Measurements from ENCODE around the gene DDX3X.
"Not testable (repeated sequence)": the region's sequence is repeated elsewhere in the genome, so short reads cannot be mapped to it uniquely, and the experiment has no call there.

The DDX3X gene

DNA sequence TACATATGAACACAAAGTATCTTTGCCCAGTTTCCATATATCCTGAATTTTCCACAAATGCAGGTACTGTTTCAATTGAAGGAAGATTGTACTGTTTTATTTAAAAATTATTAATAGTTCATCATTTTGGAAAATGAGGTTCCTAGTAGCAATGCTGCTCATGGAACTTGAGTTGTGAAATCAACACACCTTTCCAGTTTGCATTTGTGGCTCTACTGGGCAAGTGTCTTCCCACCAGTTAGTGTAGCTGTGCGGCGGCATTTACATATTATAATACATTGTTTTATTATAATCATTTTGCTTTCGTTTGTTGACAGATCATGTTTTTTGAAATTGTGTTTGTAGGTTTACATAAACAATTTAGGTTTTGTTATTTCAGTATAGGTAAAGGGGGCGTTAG lies 2.0 kb upstream of the DDX3X start:
- no peak for DNase-seq

DNA sequence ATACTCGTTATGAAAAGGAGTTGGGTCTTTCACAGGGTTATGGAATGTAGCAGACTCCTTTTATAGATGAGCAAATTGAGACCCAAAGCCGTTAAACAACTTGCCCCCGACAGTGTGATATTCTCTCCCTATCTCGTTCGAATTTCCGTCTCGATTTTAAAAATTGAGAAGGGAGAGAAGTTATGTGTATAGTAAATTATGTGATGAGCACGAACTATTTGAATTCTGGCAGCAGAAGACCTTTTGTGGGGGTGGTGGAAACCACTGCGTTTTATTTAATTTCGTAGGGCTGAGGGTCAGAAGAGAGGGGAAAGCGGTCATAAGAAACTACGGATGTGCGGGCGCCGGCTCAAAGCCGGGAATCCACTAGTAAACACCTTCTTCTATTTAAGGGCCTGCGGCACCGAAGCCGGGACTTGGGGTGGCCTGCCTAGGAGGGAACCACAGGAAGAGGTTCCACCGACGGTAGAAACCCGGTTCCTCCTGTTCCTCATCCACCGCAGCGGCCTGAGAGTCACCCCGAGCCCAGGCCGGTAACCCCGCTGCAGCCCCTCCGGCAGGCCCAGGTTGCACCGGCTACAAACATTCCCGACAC lies 1.5 kb upstream of the DDX3X start:
- no peak for DNase-seq

DNA sequence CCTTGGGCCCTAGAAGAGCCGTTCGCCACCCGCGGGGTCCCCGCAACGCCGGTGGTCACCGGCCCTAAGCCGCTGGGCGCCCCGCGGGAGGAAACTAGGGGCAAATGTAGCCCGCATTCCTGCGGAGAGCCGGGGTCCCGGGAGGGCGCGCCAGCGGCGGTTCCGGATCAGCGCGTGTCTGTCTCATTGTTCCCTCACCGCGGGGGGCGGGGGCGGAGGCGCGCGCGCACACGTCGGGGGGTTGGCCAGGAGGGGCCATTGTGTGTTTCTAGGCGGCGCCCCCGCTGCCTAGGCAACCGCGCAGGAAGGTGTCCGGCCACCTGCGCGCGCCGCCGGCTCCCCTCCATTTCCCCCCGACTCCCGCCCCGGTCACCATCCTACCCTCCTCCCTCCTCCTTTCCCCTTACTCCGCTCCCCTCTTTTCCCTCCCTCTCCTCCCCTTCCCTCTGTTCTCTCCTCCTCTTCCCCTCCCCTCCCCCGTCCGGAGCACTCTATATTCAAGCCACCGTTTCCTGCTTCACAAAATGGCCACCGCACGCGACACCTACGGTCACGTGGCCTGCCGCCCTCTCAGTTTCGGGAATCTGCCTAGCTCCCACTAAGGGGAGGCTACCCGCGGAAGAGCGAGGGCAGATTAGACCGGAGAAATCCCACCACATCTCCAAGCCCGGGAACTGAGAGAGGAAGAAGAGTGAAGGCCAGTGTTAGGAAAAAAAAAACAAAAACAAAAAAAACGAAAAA lies 789 bp upstream of the DDX3X start:
- DNase-seq, result peak; percentile 88

DNA sequence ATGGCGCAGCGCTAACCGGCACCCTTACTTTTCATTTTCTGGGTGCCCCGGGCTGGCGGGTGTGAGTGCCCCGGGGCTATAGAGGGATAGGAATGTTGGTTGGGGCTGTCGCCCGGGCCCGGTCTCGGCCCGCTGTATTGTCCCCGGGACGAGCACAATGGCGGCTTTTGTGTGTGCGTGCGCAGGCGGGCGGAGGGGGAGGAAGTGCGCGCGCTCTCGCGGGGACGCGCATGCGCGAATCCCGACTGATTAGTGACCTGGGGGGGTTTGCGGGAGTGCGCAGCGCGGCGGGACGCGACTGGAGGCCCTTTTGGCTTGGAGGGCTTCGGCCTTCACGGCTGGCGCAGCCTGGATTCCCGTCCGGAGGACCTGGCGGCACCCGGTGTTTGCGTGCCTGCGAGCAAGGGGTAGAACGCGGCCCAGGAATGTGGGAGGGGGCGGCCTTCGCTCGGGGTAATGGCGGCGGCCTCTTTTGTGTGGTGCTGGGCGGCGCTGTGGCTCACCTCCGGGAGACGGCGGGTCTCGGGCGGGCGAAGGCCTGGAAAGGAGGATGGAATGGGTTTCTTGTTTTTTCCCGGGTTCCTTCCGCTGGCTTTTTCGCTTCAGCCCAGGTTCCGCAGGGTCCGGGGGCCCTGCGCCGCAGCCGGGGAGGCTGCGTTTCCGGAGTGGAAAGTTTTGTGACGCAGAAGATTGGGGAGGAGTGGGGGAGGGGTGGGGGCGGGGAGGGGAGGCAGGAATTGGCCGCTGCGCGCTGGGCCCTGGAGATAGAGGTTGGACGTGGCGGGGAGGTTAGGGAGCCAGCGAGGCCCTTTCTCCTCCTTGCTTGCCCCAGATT lies 618 bp downstream of the DDX3X start:
- peak; percentile 41 for DNase-seq

DNA sequence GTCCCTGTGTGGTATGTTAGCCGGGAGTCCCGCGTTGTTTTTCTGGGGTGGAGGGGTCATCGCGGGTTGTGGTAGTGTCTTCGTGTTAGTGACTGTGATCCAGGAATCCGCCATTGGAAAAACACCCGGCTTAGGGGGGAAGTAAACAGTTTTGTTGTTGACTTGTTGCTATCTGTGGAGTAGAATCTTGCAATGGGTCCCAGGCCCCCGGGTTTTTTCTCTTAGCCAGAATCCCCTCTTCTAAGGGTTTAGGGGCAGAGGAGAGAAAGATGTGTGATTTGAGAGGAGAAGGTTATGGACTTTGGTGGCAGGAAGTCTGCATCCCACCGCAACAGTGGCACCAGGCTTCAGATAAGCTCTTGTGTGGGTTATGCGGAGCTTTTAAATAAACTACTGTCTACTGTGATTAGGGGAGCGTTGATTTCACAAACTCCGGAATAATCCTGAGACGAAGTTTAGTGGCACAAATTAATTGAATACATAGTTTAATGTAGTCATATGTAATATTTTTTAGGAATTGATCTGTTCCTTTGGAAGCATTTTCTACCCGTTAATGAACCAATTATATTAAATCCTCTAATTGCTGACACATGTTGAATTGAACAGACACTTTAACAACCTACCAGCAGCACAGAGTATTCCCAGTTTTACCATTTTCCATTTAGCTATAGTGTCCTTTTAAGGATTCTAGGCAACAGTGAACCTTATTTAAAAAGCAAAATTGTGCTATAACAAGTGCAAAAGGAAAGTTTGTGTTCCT lies 1.4 kb downstream of the DDX3X start:
- no peak for DNase-seq

DNA sequence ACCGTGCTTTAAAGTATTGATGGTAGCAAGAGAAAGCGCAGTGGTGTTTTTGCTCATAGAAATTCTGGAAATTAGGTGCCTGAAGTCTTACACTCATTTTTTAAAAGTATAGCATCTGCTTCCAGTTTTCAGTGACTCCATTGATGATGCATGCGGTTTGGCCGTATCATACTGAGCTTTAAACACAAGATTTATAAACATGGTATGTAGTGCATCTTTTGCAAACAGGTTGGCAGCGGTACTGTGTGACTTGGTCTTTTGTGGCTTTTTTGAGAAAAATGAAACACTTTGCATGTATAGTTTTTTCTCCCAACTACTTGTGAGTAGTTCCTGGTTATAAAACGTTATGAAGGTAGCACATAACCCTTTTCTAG lies 2.0 kb downstream of the DDX3X start:
- DNase-seq, result no peak

DNA sequence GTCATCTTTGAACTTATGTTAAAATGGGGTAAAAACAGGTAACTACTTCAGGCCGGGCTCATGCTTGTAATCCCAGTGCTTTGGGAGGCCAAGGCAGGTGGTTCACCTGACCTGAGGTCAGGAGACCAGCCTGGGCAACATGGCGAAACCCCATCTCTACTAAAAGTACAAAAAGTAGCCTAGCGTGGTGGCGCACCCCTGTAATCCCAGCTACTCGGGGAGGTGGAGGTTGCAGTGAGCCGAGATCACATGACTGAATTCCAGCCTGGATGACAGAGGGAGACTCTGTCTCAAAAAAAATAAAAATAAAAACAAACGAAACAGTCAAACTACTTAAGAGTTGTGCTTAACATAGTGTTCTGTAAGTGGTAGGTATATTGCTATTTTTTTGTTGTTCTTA lies 2.5 kb downstream of the DDX3X start:
- DNase-seq, result no peak

DNA sequence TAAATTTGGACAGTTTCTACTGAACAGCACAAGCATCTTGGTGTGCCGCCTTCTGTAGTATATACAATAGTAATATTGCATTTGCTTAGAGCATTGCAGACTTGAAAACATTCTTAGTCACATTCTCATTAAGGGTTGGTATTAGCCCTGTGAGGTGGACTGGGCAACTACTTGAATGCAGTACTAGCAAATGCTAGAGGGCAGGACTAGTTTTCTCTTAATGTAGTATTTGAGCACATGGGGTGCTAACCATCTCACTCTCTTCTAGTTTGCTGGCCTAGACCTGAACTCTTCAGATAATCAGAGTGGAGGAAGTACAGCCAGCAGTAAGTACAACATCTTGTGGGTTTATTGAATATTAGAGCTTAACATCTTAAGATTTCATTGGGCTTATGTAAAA lies 3.2 kb downstream of the DDX3X start:
- DNase-seq, result no peak

DNA sequence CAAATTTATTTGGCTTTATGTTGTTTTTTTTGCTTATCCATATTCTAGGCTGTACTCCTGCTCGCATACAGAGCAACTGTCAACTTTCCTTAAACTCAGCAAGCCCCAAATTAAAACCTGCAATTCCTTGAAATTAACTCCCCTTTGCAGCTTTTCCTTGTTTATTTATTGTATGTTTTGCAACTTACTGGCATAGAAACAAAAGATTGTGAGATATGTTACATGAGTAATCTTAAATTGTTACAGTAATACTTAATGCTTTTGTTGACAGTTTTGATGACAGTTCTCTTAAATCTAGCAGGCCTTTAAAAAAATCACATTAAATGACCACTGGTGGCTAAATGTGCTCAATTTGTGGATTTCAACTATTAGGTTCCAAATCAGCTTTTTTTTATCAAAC lies 4.5 kb downstream of the DDX3X start:
- DNase-seq, result no peak

DNA sequence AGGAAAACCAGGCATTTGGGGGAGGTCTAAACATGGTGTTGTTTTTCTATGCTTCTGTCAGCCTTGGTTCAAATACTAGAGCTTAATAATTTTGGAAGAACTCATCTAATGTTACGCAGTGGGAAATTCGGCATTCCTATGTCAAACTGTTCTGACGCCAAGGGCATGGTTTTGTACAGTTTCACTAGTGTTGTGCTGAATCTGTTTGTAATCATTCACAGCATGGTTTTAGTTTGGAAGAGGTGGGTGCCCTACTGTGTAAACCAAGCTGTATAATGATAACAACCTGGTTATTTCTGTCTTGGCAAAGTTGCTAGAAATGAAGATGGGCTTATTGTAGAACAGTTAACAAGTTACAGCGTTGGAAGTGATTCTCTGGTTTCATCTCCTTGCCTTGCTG lies 5.2 kb downstream of the DDX3X start:
- DNase-seq, result no peak

DNA sequence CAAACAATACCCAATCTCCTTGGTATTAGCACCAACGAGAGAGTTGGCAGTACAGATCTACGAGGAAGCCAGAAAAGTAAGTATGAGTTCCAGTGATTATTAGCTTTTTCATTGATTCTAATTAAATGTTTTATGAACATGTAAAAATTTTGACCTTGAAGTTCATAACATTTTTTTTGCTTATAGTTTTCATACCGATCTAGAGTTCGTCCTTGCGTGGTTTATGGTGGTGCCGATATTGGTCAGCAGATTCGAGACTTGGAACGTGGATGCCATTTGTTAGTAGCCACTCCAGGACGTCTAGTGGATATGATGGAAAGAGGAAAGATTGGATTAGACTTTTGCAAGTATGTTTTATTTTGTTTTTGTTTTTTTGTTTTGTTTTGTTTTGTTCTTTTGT lies 10.1 kb downstream of the DDX3X start:
- DNase-seq, result no peak

DNA sequence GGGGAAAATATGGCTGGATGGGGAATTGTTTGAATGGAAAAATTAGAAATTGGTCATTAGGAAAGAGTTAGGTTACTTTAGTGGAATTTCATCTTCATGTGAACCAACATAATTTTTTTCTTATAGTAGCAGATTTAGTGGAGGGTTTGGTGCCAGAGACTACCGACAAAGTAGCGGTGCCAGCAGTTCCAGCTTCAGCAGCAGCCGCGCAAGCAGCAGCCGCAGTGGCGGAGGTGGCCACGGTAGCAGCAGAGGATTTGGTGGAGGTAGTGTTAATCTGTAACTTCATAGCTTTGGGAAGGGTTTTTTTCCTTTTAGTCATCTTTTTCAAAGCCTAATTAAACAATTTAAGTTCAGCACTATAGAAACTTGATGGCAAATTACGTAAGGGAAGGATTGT lies 13.2 kb downstream of the DDX3X start:
- no peak for DNase-seq

DNA sequence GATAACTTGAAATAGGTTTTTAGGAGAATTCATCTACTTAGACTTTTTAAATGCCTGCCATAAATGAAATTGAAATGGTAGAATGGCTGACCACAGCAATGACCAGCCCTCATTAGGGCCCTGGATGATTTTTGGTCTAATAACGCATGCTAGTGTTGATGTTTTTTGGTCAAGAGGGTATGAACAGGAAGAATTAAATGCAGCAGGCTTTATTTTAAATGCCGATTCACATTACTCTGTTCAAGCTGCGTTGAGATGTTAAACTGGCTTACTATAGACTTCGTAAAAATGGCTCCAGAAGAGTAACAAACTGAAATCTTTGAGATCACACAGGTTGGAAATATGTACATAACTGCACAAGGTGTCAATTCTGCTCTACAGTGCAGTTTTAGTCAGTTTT lies 14.6 kb downstream of the DDX3X start:
- no peak for DNase-seq

DNA sequence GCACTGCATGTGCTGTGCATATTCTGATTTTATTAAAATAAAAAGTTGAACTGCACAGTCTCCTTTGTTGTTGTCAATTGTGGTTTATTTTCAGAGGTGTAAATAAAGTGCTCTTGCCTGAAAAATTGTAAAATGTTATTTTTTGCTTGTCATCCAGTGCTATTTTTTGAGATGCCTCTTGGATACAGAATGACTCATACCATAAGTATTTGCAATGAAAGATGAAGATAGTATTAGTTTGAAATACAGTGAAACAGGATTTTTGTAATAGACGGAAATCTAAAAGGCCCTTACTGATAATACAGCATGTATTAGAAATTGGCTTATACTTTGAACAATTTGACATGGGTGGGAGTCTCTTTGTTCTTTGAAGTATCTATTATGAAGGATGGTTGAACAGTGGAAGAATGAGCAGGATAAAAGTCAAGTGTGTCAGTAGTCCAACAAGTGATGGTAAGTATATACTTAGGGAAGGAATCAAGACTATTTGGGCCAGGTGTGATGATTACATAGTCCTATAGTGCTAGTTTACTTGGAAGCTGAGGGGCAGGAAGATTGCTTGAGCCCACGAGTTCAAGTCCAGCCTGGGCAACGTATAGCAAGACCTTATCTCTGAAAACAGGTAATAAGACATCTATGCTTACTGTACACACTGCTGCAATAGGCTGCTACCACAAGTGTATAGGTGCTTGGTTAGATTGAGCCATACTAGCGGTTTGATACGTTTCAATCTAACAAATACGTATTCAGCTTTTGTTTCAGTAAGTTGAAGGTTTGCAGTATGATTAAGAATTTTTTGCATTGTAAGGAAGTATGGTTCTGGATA lies 16.4 kb downstream of the DDX3X start:
- DNase-seq, result no peak

DNA sequence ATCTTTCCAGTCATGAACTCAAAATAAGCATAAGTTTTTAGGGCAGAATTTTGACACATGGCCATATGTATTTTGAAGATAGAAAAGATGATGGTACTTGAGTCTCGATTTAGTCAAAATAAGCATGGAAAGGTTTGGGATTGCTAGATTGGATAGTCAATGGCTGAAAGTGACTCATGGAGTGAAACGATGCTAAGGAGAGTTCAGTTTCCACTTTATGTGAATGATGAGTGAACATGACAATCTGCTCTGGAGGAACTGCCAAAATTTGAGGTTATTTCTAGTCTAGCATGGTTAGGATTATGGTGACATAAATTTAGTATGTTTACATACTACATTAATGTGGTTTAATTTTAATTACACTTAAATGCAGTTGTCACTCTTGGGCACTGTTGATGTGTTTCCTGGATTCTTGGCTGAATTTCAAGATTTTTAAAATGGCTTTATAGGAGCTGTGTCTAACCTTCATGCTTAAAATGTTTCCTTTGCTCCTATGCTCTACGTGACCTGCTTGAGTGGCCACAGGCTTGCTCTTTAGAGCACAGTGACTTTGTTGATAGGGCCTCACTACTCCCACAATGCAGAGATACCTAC lies 17.1 kb downstream of the DDX3X start:
- DNase-seq, result no peak

DNA sequence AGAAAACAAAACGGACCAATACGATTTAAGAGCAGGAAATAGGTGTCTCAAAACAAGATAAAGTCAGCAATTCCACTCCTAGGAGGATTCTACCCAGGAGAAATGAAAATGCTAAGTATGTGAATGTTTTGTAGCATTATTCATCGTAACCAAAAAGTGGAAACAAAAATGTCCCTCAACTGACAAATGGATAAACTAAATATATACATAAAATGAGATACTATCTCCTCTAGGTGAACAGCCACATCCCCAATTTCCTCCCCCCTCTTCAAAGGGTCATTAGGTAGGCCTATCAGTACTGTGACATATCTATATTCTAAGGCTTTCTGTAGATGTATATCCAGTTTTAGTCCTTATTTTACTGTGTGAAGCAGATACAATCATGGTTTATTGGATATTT lies 18.0 kb downstream of the DDX3X start:
- DNase-seq, result no peak

DNA sequence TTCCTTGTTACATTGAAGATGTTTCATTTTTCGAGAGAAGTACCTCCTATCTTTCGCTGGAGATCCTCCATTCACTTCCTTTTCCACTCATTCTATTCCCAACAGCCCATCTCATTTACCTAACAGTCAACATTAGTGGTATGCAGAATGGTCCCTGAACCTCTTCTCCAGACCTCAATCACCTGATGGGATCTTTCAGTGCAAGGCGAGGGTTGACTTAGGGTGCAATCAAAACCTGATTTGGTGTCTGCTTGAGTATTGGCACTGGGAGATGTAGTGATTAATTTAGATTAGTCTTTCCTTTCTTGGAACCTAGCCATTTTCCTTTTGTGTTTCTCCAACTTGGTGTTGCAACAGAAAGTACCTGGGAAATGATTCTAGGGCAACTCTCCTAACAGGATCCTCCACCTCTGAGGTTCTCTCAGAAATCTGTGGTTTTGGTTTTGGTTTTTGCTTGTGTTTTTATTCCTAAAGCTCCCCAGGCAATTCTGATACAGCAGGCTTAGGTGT lies 18.4 kb downstream of the DDX3X start:
- DNase-seq, result no peak

DNA sequence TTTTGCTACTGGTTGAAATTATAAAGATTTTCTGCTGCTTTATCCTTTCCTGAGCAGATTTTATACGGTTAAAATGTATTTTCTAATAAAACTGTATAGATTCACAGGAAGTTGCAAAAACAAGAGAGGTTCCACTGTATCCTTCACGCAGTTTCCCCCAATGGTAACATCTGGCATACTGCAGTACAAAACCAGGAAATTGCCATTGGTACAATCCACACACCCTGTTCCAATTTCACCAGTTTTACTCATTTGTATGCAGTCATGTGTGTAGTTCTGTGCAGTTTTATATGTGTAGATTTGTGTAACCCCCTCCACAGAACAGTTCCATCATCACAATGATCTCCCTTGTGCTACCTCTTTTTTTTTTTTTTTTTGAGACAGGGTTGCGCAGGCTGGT lies 20.0 kb downstream of the DDX3X start:
- no peak for DNase-seq

DNA sequence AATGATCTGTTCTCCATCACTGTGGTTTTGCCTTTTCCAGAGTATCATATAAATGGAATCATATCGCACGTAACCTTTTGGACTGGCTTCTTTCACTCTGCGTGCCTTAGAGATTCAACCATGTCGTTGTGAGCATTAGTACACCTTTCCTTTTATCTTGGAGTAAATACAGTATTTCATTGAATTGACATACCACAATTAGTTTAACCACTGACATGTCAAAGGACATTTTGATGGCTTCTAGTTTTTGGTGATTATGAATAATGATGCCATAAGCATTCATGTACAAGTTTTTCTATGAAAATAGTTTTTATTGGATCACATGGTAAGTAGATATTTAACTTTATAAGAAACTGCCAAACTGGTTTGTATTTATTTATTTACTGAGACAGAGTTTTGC lies 35.2 kb downstream of the DDX3X start:
- no peak for DNase-seq

DNA sequence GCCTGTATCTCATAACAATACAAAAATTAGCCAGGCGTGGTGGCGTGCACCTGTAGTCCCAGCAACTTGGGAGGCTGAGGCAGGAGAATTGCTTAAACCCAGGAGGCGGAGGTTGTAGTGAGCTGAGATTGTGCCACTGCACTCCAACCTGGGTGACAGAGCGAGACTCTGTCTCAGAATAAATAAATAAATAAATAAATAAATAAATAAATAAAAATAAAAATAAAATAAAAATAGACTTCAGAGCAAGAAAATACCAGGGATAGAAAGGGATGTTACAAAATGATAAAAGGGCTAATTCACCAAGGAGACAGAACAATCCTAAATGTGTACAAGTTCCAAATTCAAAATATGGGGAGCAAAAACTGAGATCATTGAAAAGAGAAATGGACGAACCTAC lies 37.6 kb downstream of the DDX3X start:
- DNase-seq, result not testable (repeated sequence)

DNA sequence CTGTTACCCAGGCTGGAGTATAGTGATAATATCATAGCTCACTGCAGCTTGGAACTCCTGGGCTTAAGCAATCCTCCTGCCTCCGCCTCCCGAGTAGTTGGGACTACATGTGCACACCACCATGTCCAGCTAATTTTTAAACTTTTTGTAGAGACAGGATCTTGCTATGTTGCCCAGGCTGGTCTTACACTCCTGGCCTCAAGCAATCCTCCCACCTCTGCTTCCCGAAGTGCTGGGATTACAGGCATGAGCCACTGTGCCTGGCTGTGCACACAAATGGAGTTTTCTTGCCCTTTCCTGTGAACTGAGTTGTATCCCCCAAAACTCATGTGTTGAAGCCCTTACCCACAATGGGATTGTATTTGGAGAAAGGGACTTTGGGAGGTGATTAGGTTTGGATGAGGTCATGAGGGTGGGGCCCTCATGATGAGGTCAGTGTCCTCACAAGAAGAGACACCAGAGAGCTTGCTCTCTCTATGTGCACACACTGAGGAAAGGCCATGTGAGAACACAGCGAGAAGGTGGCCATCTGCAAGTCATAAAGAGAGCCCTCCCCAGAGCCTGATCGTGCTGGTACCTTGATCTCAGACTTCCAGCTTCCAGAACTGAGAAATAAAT lies 40.1 kb downstream of the DDX3X start:
- DNase-seq, result no peak

Measured in NCI-H2029 (cell line).